Activated T-cell treated with anti-CD3 and anti-CD28 coated beads for 4 hours (primary cell): ENCODE results near the gene NCMAP.
A peak's percentile ranks its signal among the peaks of the same experiment; 100 is the strongest.

Experiments
- DNase-seq: peaks from one replicate; pipeline ENCODE4 v3.0.0-alpha.2; 2020

Gene NCMAP

GRCh38 chr1:24636661-24637357 lies 80.9 kb downstream of the NCMAP start:
- no peak for DNase-seq

DNA sequence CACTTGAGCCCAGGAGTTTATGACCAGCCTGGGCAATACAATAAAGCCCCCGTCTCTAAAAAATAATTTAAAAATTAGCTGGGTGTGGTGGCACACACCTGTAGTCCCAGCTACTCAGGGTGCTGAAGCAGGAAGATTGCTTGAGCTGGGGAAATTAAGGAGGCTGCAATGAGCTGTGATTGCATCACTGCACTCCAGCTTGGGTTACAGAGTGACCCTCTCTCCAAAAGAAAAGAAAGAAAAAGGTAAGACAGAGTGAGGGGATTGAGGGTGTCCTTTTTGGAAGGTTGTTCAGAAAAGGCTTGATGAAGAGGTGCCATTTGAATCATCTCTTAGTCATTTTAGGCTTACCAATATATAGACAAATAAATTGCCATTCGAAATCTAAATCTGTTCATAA lies 83.2 kb downstream of the NCMAP start:
- no peak for DNase-seq

- DNase-seq = no peak
These were observed 84.0 kb downstream of the NCMAP start for GRCh38 chr1:24639881-24640280.

DNA sequence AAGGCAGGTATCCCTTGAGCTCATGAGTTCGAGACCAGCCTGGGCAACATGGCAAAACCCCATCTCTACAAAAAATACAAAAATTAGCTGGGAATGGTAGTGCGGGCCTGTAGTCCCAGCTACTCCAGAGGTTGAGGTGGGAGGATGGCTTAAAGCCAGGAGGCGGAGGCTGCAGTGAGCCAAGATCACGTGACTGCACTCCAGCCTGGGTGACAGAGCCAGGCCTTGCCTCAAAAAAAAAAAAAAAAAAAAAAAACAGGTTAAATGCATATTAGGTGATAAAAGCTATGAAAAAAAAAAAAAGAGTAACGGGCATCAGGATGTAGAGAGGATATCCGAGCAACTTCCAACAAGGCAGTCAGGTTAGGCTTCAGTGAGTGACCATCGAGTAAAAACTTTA lies 84.4 kb downstream of the NCMAP start:
- no peak for DNase-seq

- peak; percentile 17 for DNase-seq
These were observed 85.8 kb downstream of the NCMAP start for GRCh38 chr1:24641646-24642151.

DNA sequence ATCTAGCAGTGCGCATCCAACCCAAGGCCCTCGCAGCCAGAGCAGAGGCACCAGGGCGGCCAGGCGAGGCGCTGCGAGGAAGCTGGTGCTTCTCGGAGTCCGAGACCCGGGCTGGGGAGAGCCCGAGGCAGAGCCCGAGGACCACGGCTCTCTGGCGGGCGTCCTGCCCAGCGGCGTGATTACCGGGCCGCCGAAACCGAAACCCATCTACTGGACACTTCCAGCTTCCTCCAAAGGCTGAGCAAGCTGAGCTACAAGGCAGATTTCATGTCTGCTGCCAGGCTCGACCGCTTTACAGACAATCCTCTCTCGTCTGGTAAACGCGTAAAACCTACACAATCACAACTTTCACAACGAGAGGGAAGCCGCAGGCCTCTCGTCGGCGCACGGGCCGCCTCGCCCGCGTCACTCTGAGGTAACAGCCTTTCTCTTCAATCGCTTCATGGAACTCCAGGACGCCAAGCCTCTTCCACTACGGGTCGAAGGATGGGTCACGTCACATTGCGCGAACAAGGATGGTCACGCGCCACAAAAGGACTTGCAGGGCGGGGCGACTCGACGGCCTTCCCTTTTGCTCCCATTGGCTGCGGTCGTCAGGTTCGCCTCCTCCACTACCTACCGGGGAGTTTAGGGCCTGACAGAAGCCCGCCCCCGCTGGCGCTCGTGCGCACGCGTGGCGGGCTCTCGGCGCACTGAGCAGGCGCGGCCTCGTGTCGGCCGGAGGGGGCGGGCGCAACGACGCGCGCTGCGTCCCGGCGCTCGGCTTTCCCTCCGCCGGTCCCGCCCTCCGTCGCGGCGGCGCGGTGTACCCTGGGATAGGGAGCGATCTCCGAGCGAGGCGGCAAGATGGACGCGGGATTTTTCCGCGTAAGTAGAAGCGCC lies 86.8 kb downstream of the NCMAP start, which contains the start of gene SRRM1:
TSS of gene SRRM1 (plus strand) at position 822 of the 882 bp plus-strand sequence. CDS start at position 847, 25 bp downstream.
- peak; percentile 97 for DNase-seq

DNA sequence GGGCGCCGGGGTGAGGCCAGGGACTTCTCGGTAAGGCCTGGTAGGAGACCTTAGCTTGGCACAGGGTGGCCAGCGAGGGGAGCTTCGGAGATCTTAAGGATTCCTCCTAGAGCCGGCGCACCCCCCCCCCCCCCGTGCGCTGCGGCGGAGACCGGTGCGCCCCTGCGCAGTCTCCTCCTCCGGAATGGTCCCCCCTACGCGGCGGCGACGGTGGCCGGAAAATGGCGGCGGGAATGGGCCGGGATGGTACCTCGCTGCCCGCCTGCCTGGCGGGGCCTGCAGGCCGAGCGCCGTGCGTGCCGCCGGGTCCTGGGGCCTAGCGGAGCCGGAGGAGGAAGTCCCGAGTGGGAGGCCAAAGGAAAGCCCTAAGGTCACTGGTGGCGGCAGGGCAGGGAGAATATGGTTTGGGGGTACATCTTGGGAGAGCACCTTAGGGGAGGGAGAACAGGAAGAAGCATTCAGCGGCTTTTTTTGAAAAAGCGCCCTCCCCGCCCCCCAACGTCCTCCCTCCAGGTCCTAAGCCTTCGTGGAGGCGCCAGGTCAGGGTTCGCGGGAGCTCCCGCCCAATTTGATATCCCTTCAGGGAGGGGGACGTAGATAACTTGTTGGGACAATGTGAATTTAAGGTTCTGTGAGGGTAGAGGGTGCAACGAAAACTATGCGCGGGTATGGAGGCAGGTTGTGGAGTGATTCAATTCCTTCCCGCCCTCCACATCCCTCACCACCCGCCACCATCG lies 87.6 kb downstream of the NCMAP start:
- DNase-seq = no peak

- no peak for DNase-seq
These were observed 88.2 kb downstream of the NCMAP start for GRCh38 chr1:24644100-24644384.

DNA sequence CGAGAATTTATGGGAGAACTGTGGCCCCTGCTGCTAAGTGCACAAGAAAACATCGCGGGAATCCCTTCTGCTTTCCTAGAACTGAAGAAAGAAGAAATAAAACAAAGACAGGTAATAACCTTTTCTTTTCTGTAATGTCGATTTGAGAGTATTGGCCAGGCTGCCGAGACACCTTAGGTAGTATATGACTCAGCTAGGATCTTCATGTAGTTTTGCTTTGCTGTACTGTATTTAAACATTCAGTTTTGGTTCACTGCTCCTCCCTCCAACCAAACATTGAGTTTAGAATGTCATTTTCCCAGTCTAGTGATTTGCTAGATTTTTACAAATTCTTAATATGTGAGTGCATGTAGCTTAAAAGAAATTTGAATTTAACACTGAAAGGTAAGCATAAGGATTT lies 93.0 kb downstream of the NCMAP start:
- DNase-seq = no peak

- no peak for DNase-seq
These were observed 96.5 kb downstream of the NCMAP start for GRCh38 chr1:24652382-24652781.

DNA sequence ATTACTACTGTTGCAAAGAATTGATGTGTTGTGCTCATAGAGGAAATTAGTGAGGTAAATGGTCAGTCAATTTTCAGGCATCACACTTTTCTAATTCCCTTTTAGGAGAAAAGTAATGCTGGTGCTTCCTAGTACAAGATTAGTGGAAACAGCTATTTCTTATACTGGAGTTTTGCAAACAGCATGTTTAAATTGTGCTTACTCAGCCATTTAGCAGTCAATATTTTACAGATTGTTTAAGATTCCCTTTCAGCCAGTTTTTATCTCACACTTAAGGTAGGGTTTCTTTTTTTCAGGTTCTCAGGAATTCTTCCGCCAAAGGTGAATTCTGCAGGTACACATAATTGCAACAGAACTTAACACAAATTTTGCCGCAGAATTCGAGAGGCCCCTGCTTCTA lies 98.1 kb downstream of the NCMAP start:
- DNase-seq = no peak

DNA sequence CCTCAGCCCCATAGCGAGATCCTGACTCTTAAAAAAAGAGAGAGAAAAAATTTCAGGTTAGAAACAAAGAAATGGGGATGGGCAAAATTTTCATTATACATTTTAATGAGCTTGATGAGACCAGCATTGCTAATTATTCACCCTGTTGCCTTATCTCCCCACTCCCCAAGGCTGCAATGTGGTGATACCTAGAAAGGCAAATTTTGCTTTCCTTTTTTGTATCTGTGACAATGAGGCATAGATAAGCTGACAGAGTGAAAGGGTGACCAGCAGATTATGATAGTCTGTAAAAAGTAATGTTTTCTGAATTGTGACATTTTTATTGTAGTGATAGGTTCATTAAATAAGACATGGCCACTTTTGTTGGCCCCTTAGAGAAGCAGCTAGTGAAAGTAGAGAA lies 100.2 kb downstream of the NCMAP start:
- no peak for DNase-seq

DNA sequence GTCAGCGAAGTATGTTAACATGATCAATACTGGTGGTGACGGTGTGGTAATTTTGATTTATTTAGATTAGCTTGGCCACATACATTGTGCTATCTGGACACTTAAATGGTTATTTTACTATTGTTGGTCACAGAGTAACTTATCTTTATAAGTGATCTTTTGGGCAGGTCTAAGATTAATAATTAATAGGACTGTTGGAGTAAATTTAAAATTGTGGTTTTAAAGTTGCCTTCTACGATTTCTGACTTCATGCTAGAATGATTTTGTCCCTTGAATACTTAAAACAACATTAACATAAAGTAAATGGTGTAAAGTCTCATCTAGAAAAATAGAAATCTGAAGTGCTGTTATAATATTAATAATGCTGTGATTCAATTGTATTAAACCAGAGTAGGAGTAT lies 101.9 kb downstream of the NCMAP start:
- DNase-seq = no peak
